ENCODE results near the gene BIRC5.

BIRC5 gene

GRCh38 chr17:78242024-78242742 is 28.1 kb downstream of the BIRC5 start:
- H3K27ac ChIP-seq, result no peak overlapping the region
- TF ChIP-seq ZFX (IDR thresholded peaks at IDR 0.05), result no peak
- TF ChIP-seq, protein P1, sequence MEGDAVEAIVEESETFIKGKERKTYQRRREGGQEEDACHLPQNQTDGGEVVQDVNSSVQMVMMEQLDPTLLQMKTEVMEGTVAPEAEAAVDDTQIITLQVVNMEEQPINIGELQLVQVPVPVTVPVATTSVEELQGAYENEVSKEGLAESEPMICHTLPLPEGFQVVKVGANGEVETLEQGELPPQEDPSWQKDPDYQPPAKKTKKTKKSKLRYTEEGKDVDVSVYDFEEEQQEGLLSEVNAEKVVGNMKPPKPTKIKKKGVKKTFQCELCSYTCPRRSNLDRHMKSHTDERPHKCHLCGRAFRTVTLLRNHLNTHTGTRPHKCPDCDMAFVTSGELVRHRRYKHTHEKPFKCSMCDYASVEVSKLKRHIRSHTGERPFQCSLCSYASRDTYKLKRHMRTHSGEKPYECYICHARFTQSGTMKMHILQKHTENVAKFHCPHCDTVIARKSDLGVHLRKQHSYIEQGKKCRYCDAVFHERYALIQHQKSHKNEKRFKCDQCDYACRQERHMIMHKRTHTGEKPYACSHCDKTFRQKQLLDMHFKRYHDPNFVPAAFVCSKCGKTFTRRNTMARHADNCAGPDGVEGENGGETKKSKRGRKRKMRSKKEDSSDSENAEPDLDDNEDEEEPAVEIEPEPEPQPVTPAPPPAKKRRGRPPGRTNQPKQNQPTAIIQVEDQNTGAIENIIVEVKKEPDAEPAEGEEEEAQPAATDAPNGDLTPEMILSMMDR (conservative IDR thresholded peaks at IDR 0.05), result no peak

GRCh38 chr17:78247304-78247703 is 33.3 kb downstream of the BIRC5 start:
- TF ChIP-seq, protein P1 (conservative IDR thresholded peaks at IDR 0.05), result no peak
- TF ChIP-seq ZFX (IDR thresholded peaks at IDR 0.05), result no peak
- H3K27ac ChIP-seq, result no peak overlapping the region

GRCh38 chr17:78248051-78248914 is 34.2 kb downstream of the BIRC5 start:
- H3K27ac ChIP-seq, result no peak overlapping the region
- TF ChIP-seq, protein P1 (conservative IDR thresholded peaks at IDR 0.05), result no peak
- no peak for TF ChIP-seq ZFX (IDR thresholded peaks at IDR 0.05)

GRCh38 chr17:78249074-78249817 is 35.2 kb downstream of the BIRC5 start:
- H3K27ac ChIP-seq, result no peak overlapping the region
- TF ChIP-seq, protein P1 (conservative IDR thresholded peaks at IDR 0.05), result no peak
- no peak for TF ChIP-seq ZFX (IDR thresholded peaks at IDR 0.05)

GRCh38 chr17:78249818-78250806 is 36.1 kb downstream of the BIRC5 start:
- H3K27ac ChIP-seq, result no peak overlapping the region
- TF ChIP-seq, protein P1 (conservative IDR thresholded peaks at IDR 0.05), result no peak
- TF ChIP-seq ZFX (IDR thresholded peaks at IDR 0.05), result no peak

- TF ChIP-seq, protein P1 (conservative IDR thresholded peaks at IDR 0.05), result peak; percentile 100
- no peak for TF ChIP-seq ZFX (IDR thresholded peaks at IDR 0.05)
- no peak overlapping the region for H3K27ac ChIP-seq
Measured at GRCh38 chr17:78250891-78251772, 37.1 kb downstream of the BIRC5 start.
